HL-60 (cell line): ENCODE measurements around the gene NOS3.

Source experiments
- DNase-seq, 2 experiments: peaks; one replicate each; pipeline ENCODE4 v3.0.0-alpha.2; 2010 to 2020; ENCODE audit warnings: low read depth in 1 of 2, low spot score in 1 of 2
- H3K27ac ChIP-seq: fragments of 250-450 bp; sonication (Bioruptor Pico); replicated peaks from 2 replicates; pipeline ENCODE4 v1.5.1; 2020; ENCODE audit warnings: mild to moderate bottlenecking, moderate library complexity
- H3K27me3 ChIP-seq: fragments of 250-450 bp; sonication (Bioruptor Pico); 2 replicates; pipeline ENCODE4 v1.5.1; 2021; ENCODE audit warnings: mild to moderate bottlenecking, moderate library complexity; ENCODE audit not compliant: insufficient read depth, poor library complexity, severe bottlenecking
- H3K4me3 ChIP-seq: replicated peaks from 2 replicates; pipeline ENCODE4 v1.5.1; 2011; ENCODE audit warnings: mild to moderate bottlenecking, control low read depth, low read length; ENCODE audit not compliant: insufficient read depth
- CTCF ChIP-seq: IDR thresholded peaks from one replicate; pipeline ENCODE4 v1.5.1; 2011; ENCODE audit warnings: low read length, control low read depth, inconsistent platforms; ENCODE audit not compliant: insufficient read depth
- GABPA ChIP-seq: IDR thresholded peaks from 2 replicates; pipeline ENCODE4 v1.6.1; 2012; ENCODE audit warnings: low read depth
- POLR2AphosphoS5 ChIP-seq: IDR thresholded peaks from 2 replicates; pipeline ENCODE4 v1.6.1; 2012; ENCODE audit warnings: low read depth
- REST ChIP-seq: IDR thresholded peaks from 2 replicates; pipeline ENCODE4 v1.6.1; 2012; ENCODE audit warnings: low read depth; ENCODE audit not compliant: insufficient replicate concordance
- SPI1 ChIP-seq: IDR thresholded peaks from 2 replicates; pipeline ENCODE4 v1.6.1; 2012; ENCODE audit warnings: low read depth, mild to moderate bottlenecking, borderline replicate concordance

The NOS3 gene

GRCh38 chr7:150949971-150950491 lies 40.8 kb upstream of the NOS3 start:
- Histone ChIP-seq H3K4me3 (no peak overlapping the region), H3K27me3 (no peaks in the 10 kb centered on the region), H3K27ac (no peak overlapping the region)
- DNase-seq, result no peak
- TF ChIP-seq SPI1 (no peak), CTCF (no peak), GABPA (no peak), REST (no peak), POLR2AphosphoS5 (no peak)

GRCh38 chr7:150950496-150951180 lies 40.2 kb upstream of the NOS3 start:
- Histone ChIP-seq H3K27me3 (no peaks in the 10 kb centered on the region), H3K27ac (no peak overlapping the region), H3K4me3 (no peak overlapping the region)
- TF ChIP-seq CTCF, result no peak
- TF ChIP-seq POLR2AphosphoS5, result no peak
- no peak for TF ChIP-seq REST
- TF ChIP-seq GABPA, result no peak
- no peak for TF ChIP-seq SPI1
- DNase-seq, result no peak

GRCh38 chr7:150951181-150951520 lies 39.7 kb upstream of the NOS3 start:
- H3K27me3 ChIP-seq, result no peaks in the 10 kb centered on the region
- no peak for TF ChIP-seq CTCF
- no peak for TF ChIP-seq REST
- TF ChIP-seq GABPA, result no peak
- no peak for TF ChIP-seq SPI1
- no peak for TF ChIP-seq POLR2AphosphoS5
- DNase-seq, result no peak
- H3K27ac ChIP-seq, result no peak overlapping the region
- no peak overlapping the region for H3K4me3 ChIP-seq
